Activated T-cell treated with anti-CD3 and anti-CD28 coated beads, Interleukin-2, amount 50 U/mL, for 72 hours (primary cell): ENCODE measurements around the gene MX2. TPM values are rescaled to one million over a fixed set of nuclear protein-coding genes. Genes with fewer than 3 reads are reported as not detected.

ENCODE experiments used
- ATAC-seq, 2 donors: fragments of 150-1000 bp; cut with Tn5 transposase; replicated peaks in 1 of 2; 2 replicates each; pipeline ENCODE4 v1.10.0; 2021; ENCODE audit warnings: moderate library complexity in 2 of 2, mild to moderate bottlenecking in 1 of 2
- DNase-seq, 2 donors: peaks; one replicate each; pipeline ENCODE4 v3.0.0; 2021 to 2022; ENCODE audit warnings: mixed read lengths in 1 of 2
- H3K27ac Mint-ChIP-seq: one replicate; pipeline ENCODE4 v1.8.0; 2022; ENCODE audit warnings: mild to moderate bottlenecking, moderate library complexity, mixed read lengths
- H3K27me3 Mint-ChIP-seq: one replicate; pipeline ENCODE4 v1.8.0; 2022; ENCODE audit warnings: low read depth, mixed read lengths
- H3K36me3 Mint-ChIP-seq, 2 donors: one replicate each; pipeline ENCODE4 v1.8.0; 2022; ENCODE audit warnings: mixed read lengths in 2 of 2, mild to moderate bottlenecking in 1 of 2; ENCODE audit not compliant: insufficient read depth in 2 of 2
- H3K4me1 Mint-ChIP-seq: one replicate; pipeline ENCODE4 v1.8.0; 2022; ENCODE audit warnings: low read depth, mixed read lengths
- H3K4me3 Mint-ChIP-seq, 2 donors: one replicate each; pipeline ENCODE4 v1.8.0; 2022; ENCODE audit warnings: mild to moderate bottlenecking in 2 of 2, mixed read lengths in 2 of 2, moderate library complexity in 2 of 2
- H3K9me3 Mint-ChIP-seq, 2 donors: one replicate each; pipeline ENCODE4 v1.8.0; 2022; ENCODE audit warnings: mixed read lengths in 2 of 2
- total RNA-seq, 2 donors: library from RNA; stranded (reverse); gene quantifications; one replicate each; pipeline ENCODE4 v1.2.3, GENCODE V29; 2022

Gene MX2
- total RNA-seq, 2 donors from 2014 or later, result 30.1 to 47.9 TPM

- Mint-ChIP-seq H3K4me3 (no peak overlapping the region), H3K27me3 (no peaks in the 10 kb centered on the region), H3K36me3 (peaks cover 2 to 6% of the 10 kb centered on the region in 2 donors), H3K27ac (no peak overlapping the region), H3K4me1 (no peaks in the 10 kb centered on the region), H3K9me3 (no peaks in the 10 kb centered on the region)
- DNase-seq (no peak), ATAC-seq (no peak)
These were observed 85.5 kb downstream of the MX2 start for GRCh38 chr21:41447356-41447755.

- Mint-ChIP-seq H3K4me1 (no peaks in the 10 kb centered on the region), H3K4me3 (no peak overlapping the region), H3K27me3 (no peaks in the 10 kb centered on the region), H3K27ac (no peak overlapping the region), H3K36me3 (peaks cover 2 to 8% of the 10 kb centered on the region in 2 donors), H3K9me3 (no peaks in the 10 kb centered on the region)
- DNase-seq (no peak), ATAC-seq (no peak)
These were observed 87.8 kb downstream of the MX2 start for GRCh38 chr21:41449613-41450012.

- Mint-ChIP-seq H3K27me3 (no peaks in the 10 kb centered on the region), H3K27ac (no peak overlapping the region), H3K36me3 (peaks cover 0 to 2% of the 10 kb centered on the region in 2 donors), H3K4me1 (no peaks in the 10 kb centered on the region), H3K9me3 (no peaks in the 10 kb centered on the region), H3K4me3 (no peak overlapping the region)
- no peak for ATAC-seq
- DNase-seq, result no peak
These were observed 90.2 kb downstream of the MX2 start for GRCh38 chr21:41451753-41452676.

- Mint-ChIP-seq H3K27ac (peak overlapping the region; percentile 44), H3K4me3 (no peak overlapping the region), H3K27me3 (no peaks in the 10 kb centered on the region), H3K36me3 (peaks cover 0 to 2% of the 10 kb centered on the region in 2 donors), H3K4me1 (no peaks in the 10 kb centered on the region), H3K9me3 (no peaks in the 10 kb centered on the region)
- ATAC-seq (no peak), DNase-seq (no peak)
These were observed 91.4 kb downstream of the MX2 start for GRCh38 chr21:41453198-41453597.

GRCh38 chr21:41453761-41454160 is 91.9 kb downstream of the MX2 start:
- Mint-ChIP-seq H3K27ac (peak overlapping the region; percentile 40), H3K36me3 (peaks cover 0 to 2% of the 10 kb centered on the region in 2 donors), H3K9me3 (no peaks in the 10 kb centered on the region), H3K27me3 (no peaks in the 10 kb centered on the region), H3K4me1 (no peaks in the 10 kb centered on the region), H3K4me3 (no peak overlapping the region)
- ATAC-seq, result no peak
- no peak for DNase-seq

- ATAC-seq, result no peak
- H3K9me3 Mint-ChIP-seq, result no peaks in the 10 kb centered on the region
- H3K36me3 Mint-ChIP-seq, result no peaks in the 10 kb centered on the region
- no peak overlapping the region for H3K4me3 Mint-ChIP-seq
- H3K27me3 Mint-ChIP-seq, result no peaks in the 10 kb centered on the region
- H3K27ac Mint-ChIP-seq, result no peak overlapping the region
- H3K4me1 Mint-ChIP-seq, result peaks cover 5% of the 10 kb centered on the region
- DNase-seq, result no peak
These were observed 96.3 kb downstream of the MX2 start for GRCh38 chr21:41458121-41458520.

- H3K27me3 Mint-ChIP-seq, result no peaks in the 10 kb centered on the region
- H3K4me1 Mint-ChIP-seq, result peaks cover 5% of the 10 kb centered on the region
- no peak for DNase-seq
- ATAC-seq, result no peak
- no peak overlapping the region for H3K4me3 Mint-ChIP-seq
- no peaks in the 10 kb centered on the region for H3K9me3 Mint-ChIP-seq
- no peak overlapping the region for H3K27ac Mint-ChIP-seq
- H3K36me3 Mint-ChIP-seq, result no peaks in the 10 kb centered on the region
These were observed 96.7 kb downstream of the MX2 start for GRCh38 chr21:41458559-41458958.

Other genes with a start within 250 kb of the MX2 start
- 1 to 10 TPM; 1.1 TPM for gene BACE2, start 193.9 kb upstream of the MX2 start, total RNA-seq
- gene FAM3B, start 45.2 kb upstream of the MX2 start, total RNA-seq, result not detected
- gene MX1, start 64.2 kb downstream of the MX2 start, total RNA-seq, result 100 to 1,000 TPM in 1 of 2 donors, 10 to 100 TPM in 1; 65.2 to 154 TPM
- gene TMPRSS2, start 146.1 kb downstream of the MX2 start, total RNA-seq, result not detected